Gastroesophageal sphincter (tissue), 3 donors: Measurements from ENCODE around the gene LGALS3BP.

Experiments
- CTCF ChIP-seq, 4 experiments: fragments of 200-600 bp in 2 of 4; fragments of 450-650 bp in 2 of 4; sonication (generic) in 1 of 4; IDR thresholded peaks; one replicate each; pipeline ENCODE4 v1.5.1; 2017 to 2019; ENCODE audit warnings: antibody characterized with exemption in 4 of 4, mild to moderate bottlenecking in 2 of 4, moderate library complexity in 2 of 4
- POLR2A ChIP-seq, 2 donors: fragments of 450-650 bp; IDR thresholded peaks; one replicate each; pipeline ENCODE4 v1.6.1; 2017; ENCODE audit warnings: antibody characterized with exemption in 2 of 2, mild to moderate bottlenecking in 2 of 2, moderate library complexity in 1 of 2
- POLR2AphosphoS5 ChIP-seq: sonication (generic); formaldehyde crosslinking; IDR thresholded peaks from one replicate; pipeline ENCODE4 v1.6.1; 2017; ENCODE audit warnings: antibody characterized with exemption

- TF ChIP-seq CTCF (IDR thresholded peaks at IDR 0.05) (no peak), POLR2A (IDR thresholded peaks at IDR 0.05) (peak in 1 of 2 donors; percentile 30), POLR2AphosphoS5 (peak; percentile 65)
Observed at GRCh38 chr17:79026376-79027273, 46.9 kb upstream of the LGALS3BP start.
